Nephron (organoid): ENCODE data around the gene PPFIA4.

Source experiments
- H3K27ac Mint-ChIP-seq, 3 experiments: 2 replicates each; pipeline ENCODE4 v1.8.0; 2020; ENCODE audit warnings: mixed read lengths in 3 of 3, mild to moderate bottlenecking in 2 of 3, moderate library complexity in 1 of 3
- H3K27me3 Mint-ChIP-seq: 2 replicates; pipeline ENCODE4 v1.8.0; 2021; ENCODE audit warnings: low read depth, mild to moderate bottlenecking, moderate library complexity, mixed read lengths
- H3K36me3 Mint-ChIP-seq: 2 replicates; pipeline ENCODE4 v1.8.0; 2020; ENCODE audit warnings: low read depth, mixed read lengths
- H3K4me1 Mint-ChIP-seq: 2 replicates; pipeline ENCODE4 v1.8.0; 2020; ENCODE audit warnings: mixed read lengths
- H3K4me3 Mint-ChIP-seq, 3 experiments: 2 replicates each; pipeline ENCODE4 v1.8.0; 2020; ENCODE audit warnings: mild to moderate bottlenecking in 3 of 3, mixed read lengths in 3 of 3, moderate library complexity in 2 of 3
- H3K9me3 Mint-ChIP-seq: 2 replicates; pipeline ENCODE4 v1.8.0; 2020; ENCODE audit warnings: mixed read lengths
- TF ChIP-seq, protein P1 (sequence below), 3 experiments: fragments of 200-600 bp; sonication (generic); IDR thresholded peaks; one replicate each; pipeline ENCODE4 v1.5.0; 2021; ENCODE audit warnings: antibody characterized with exemption in 3 of 3; ENCODE audit not compliant: unreplicated experiment in 3 of 3

PPFIA4 gene

DNA sequence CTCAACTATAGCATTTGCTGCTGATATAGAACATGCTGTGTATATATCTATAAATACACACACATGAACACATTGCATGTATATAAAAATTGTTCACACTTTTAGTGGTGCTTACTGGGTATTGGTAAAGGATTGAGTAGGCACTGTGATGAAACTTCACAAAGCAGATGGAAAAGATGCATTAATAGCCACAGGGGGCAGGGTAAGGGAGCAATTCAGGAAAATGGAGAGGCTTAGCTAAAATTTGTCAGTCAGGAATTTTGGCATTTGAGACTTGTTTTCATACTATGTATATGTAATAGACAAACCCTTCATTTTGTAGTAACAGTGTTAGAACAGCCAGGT, 633 bp upstream of the PPFIA4 start:
- peaks cover 10% of the 10 kb centered on the region for H3K27me3 Mint-ChIP-seq
- peak overlapping the region; percentile 82 to 86 (median 85) for H3K4me3 Mint-ChIP-seq
- TF ChIP-seq, protein P1, sequence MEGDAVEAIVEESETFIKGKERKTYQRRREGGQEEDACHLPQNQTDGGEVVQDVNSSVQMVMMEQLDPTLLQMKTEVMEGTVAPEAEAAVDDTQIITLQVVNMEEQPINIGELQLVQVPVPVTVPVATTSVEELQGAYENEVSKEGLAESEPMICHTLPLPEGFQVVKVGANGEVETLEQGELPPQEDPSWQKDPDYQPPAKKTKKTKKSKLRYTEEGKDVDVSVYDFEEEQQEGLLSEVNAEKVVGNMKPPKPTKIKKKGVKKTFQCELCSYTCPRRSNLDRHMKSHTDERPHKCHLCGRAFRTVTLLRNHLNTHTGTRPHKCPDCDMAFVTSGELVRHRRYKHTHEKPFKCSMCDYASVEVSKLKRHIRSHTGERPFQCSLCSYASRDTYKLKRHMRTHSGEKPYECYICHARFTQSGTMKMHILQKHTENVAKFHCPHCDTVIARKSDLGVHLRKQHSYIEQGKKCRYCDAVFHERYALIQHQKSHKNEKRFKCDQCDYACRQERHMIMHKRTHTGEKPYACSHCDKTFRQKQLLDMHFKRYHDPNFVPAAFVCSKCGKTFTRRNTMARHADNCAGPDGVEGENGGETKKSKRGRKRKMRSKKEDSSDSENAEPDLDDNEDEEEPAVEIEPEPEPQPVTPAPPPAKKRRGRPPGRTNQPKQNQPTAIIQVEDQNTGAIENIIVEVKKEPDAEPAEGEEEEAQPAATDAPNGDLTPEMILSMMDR (IDR thresholded peaks at IDR 0.05; ENCODE audit: unreplicated experiment in 3 of 3): no peak
- no peaks in the 10 kb centered on the region for H3K9me3 Mint-ChIP-seq
- H3K27ac Mint-ChIP-seq: peak overlapping the region; percentile 22 to 91 (median 68)
- peaks cover 42% of the 10 kb centered on the region for H3K36me3 Mint-ChIP-seq
- H3K4me1 Mint-ChIP-seq: peaks cover 32% of the 10 kb centered on the region

DNA sequence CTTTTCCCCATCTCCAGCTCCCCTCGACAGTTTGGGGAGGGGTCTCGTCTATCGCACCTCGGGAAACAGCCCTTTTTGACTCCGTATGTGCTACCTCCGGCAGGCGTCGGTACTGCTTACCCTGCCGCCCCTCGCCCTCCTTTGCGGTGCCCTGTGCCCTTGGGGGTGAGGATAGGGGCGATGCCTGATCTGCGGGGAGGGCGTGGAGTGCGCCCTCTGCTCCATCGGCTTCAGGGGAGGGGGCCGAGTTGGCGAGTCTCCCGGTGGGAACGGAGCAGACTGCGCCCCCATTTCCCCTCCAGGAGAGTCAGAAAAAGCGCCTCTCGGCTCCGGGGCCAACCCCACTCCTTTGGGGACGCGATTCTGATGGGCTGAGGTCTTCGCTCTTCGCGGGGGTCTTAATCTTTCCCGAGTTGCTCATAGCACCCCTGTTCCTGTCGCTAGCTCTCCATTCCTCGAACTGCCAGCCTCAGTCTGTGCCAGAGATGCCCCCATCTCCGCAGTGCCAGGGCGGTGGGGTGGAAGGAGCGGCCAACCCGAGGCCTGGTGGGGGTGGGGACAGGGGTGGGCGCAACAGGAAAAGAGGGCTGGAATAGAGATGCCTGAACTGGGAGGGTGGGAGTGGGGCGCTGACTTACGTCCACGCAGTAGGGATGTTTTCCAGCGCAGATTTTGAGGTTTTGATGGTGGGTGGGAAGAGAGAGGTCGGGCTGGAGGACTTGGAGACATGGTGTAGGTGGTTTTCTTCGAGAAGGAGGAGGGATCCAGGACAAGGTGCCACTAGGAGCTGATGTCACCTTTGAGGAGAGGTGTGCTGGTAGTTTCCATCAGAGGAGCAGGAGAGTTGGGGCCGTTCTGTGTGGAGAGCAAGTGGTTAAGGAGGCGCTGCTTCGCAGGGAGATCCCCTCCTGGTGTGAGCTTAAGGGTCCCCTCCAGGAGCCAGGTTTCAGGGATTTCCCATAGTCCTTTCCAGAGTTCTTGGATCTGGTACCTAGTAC, 674 bp downstream of the PPFIA4 start:
- H3K27me3 Mint-ChIP-seq: peaks cover 14% of the 10 kb centered on the region
- TF ChIP-seq, protein P1 (IDR thresholded peaks at IDR 0.05; ENCODE audit: unreplicated experiment in 3 of 3): no peak
- H3K36me3 Mint-ChIP-seq: peaks cover 29% of the 10 kb centered on the region
- no peaks in the 10 kb centered on the region for H3K9me3 Mint-ChIP-seq
- H3K4me1 Mint-ChIP-seq: peaks cover 43% of the 10 kb centered on the region
- peak overlapping the region in 2 of 3 experiments; percentile 0 to 6 for H3K27ac Mint-ChIP-seq
- peak overlapping the region; percentile 82 to 91 (median 89) for H3K4me3 Mint-ChIP-seq

DNA sequence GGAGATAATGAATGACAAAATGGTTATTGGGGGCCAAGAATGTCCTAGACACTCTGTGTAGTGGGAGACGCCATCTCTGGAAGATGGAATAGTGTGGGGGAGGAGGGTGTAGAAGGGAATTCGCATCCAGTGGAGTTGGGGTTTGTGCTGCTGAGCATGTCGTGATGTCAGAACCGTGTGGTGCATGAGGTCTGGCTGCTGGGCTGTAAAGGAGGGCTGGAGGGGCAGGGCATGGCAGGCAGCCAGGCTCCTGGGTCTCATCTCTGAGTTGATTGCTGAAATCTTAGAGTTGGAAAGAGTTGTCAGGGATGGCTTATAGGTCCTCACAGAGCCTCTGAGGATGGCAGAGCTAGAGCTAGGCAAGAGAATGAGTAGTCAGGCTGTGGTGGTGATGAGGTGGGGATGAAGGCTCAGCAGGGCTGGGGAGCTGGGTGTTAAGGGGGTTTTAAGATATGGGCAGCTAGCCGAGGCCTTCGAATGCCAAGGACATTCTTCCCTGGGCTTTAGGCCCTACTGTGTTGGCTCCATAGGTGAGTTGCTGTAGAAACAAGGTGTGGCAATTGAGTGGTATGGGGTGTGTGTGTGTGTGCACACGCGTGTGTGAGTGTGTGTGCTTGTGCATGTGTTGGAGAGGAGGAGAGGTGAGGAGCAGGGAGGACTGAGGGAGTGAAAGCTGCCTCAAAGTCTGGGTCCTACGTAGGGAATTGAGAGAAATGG, 1.9 kb downstream of the PPFIA4 start:
- peaks cover 48% of the 10 kb centered on the region for H3K4me1 Mint-ChIP-seq
- no peaks in the 10 kb centered on the region for H3K9me3 Mint-ChIP-seq
- H3K27ac Mint-ChIP-seq: peak overlapping the region in 2 of 3 experiments; percentile 0 to 6
- TF ChIP-seq, protein P1 (IDR thresholded peaks at IDR 0.05; ENCODE audit: unreplicated experiment in 3 of 3): no peak
- peak overlapping the region; percentile 82 to 91 (median 89) for H3K4me3 Mint-ChIP-seq
- H3K36me3 Mint-ChIP-seq: peaks cover 24% of the 10 kb centered on the region
- peaks cover 14% of the 10 kb centered on the region for H3K27me3 Mint-ChIP-seq

DNA sequence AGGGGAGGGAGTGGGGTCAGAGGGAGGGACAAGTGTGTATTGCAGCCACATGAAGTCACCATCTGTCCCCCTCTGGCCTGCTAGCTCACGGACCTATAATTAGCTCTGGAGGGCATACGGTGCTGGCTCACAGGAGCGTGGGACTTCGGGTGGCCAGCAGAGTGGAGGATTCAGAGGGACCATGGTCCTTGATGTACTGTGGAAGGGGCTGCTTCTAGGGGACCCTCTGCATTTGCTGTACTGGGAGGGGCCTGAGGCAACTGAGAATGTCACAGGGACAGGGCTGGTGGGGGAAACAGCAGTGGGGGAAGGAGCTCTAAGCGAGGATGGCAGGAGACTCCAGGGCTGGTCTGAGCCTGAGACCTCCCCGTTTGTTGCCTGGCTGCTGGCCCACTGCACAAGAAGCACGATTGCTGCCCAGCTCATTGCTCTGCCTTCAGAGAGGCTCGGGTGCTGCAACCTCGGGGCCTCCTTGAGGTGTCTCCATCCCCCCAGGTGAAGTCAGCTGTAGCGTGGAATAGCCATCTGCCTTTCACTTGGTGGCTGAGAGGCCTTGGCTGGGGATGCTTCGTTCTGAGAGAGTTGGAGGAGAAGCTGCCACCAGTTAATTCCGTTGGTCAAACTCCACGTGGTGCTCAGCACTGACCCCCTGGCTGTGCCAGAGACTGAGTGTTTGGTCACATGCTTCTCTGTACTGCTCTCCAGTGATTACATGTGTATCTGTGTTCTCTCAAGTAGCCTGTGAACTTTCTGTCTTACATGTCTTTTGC, 2.7 kb downstream of the PPFIA4 start:
- Mint-ChIP-seq H3K36me3 (peaks cover 17% of the 10 kb centered on the region), H3K27ac (peak overlapping the region in 1 of 3 experiments; percentile 0), H3K9me3 (no peaks in the 10 kb centered on the region), H3K27me3 (peaks cover 14% of the 10 kb centered on the region), H3K4me3 (peak overlapping the region; percentile 82 to 91 (median 89)), H3K4me1 (peaks cover 53% of the 10 kb centered on the region)
- TF ChIP-seq, protein P1 (IDR thresholded peaks at IDR 0.05; ENCODE audit: unreplicated experiment in 3 of 3): no peak

DNA sequence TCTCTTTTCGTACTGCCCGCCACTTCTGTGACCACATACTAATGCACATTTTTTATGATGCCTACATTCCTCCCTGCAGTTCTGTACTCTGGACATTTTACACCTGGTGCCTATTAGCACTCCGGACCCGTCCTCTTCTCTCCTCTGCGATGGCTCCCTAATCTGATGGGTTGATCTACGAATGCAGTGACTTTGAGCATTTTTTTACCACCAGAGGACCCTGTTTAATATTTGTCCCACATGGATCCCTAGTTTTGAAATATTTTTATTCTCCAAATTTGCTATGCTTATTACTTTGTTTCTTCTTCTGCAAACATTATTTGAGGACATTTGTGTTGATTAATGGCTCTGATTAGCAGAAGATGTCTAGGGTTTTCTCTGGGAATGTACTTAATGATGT, 5.2 kb downstream of the PPFIA4 start:
- Mint-ChIP-seq H3K36me3 (no peaks in the 10 kb centered on the region), H3K4me3 (peak overlapping the region; percentile 1 to 7 (median 7)), H3K4me1 (peaks cover 64% of the 10 kb centered on the region), H3K9me3 (no peaks in the 10 kb centered on the region), H3K27ac (peak overlapping the region; percentile 10 to 50 (median 28)), H3K27me3 (peaks cover 14% of the 10 kb centered on the region)
- TF ChIP-seq, protein P1 (IDR thresholded peaks at IDR 0.05; ENCODE audit: unreplicated experiment in 3 of 3): peak in 2 of 3 experiments; percentile 24 to 42
